Omental fat pad (tissue), 4 donors: ENCODE measurements around the gene RABAC1. TPM values are rescaled to one million over a fixed set of nuclear protein-coding genes. Genes with fewer than 3 reads are reported as not detected.

Source experiments
- ATAC-seq: fragments of 150-250 bp; one replicate; pipeline ENCODE4 v1.9.1; 2016; ENCODE audit warnings: mild to moderate bottlenecking, moderate library complexity; ENCODE audit not compliant: low FRiP score
- DNase-seq: peaks from one replicate; pipeline ENCODE4 v3.0.0-alpha.2; 2019; ENCODE audit warnings: low spot score
- CTCF ChIP-seq, 3 donors: fragments of 450-650 bp; IDR thresholded peaks; one replicate each; pipeline ENCODE4 v1.5.1; 2016 to 2017; ENCODE audit warnings: antibody characterized with exemption in 3 of 3, mild to moderate bottlenecking in 3 of 3, moderate library complexity in 2 of 3
- total RNA-seq, 4 donors: library from RNA; depleted of rRNA; stranded (reverse); fragments of >200 nt; gene quantifications; one replicate each; pipeline ENCODE4 v1.1.0, GENCODE V29; 2016

Gene RABAC1
- total RNA-seq, 4 donors from 2014 or later: 132 to 192 (median 167) TPM

- no peak for ATAC-seq
- no peak for DNase-seq
- no peak for TF ChIP-seq CTCF (IDR thresholded peaks at IDR 0.05)
Measured at GRCh38 chr19:41911889-41912731, 47.0 kb downstream of the RABAC1 start.

- no peak for TF ChIP-seq CTCF (IDR thresholded peaks at IDR 0.05)
- ATAC-seq (no peak), DNase-seq (no peak)
Measured at GRCh38 chr19:41910992-41911888, 47.9 kb downstream of the RABAC1 start.

- no peak for ATAC-seq
Measured at GRCh38 chr19:41910240-41910991, 48.7 kb downstream of the RABAC1 start.

DNA sequence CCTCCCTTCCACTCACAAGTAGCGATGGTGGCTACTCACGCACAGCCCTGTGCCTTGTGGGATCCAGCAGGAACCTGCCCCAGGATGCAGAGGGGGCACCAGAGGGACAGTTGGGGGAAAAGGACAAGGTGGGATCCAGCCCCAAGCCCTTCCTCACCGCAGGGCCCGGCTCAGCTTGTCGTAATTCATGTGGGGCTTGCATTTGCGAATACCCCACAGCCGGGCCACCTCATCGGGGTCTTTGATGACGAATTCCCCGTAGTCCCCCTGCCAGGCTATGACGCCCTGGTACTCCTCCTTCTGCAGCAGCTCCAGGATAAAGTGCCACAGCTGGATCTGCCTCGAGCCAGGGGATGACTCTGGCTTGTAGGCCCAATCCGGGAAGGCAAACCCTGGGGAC is 49.4 kb downstream of the RABAC1 start:
- no peak for ATAC-seq
- no peak for DNase-seq
- no peak for TF ChIP-seq CTCF (IDR thresholded peaks at IDR 0.05)

More at GRCh38 chr19:41910240-41910991, 48.7 kb downstream of the RABAC1 start:
- TF ChIP-seq CTCF (IDR thresholded peaks at IDR 0.05): no peak
- DNase-seq: no peak

GRCh38 chr19:41908724-41909464 is 50.2 kb downstream of the RABAC1 start:
- no peak for DNase-seq
- no peak for ATAC-seq
- TF ChIP-seq CTCF (IDR thresholded peaks at IDR 0.05): no peak

DNA sequence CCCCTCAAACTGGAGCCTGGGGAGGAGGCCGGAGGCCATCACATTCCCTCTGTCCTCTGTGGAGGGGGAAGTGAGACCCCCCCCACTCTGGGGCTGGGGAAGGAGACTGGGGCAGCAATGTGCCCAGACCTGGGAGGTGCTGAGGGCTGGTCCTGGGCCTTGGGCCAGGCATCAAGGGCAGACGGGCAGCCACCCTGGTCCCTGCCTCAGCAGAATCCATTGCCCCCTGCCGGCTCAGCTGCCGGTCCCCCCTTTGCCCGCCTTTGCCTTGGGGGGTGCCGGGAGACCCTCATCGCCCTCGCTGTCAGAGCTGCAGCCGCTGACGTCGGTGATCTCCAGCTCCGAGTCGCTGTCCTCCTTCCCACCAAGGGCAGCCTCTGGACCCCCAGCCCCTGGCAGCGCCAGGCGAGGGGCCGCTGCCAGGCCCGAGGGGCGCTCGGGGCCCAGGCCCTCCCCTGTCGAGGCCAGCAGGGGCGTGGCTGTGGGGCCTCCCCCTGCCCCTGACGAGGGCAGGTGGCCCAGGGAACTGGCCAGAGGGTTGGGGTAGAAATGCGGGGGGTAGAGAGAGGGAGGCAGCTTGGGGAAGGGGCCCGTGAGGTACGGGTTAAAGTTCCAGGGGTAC is 51.0 kb downstream of the RABAC1 start:
- ATAC-seq: no peak
- no peak for TF ChIP-seq CTCF (IDR thresholded peaks at IDR 0.05)
- no peak for DNase-seq
